HepG2 (cell line): ENCODE measurements around the gene CBFA2T2. TPM values are rescaled to one million over a fixed set of nuclear protein-coding genes. Genes with fewer than 3 reads are reported as not detected.

Experiments used
- ATRX ChIP-seq: sonication (generic); formaldehyde crosslinking; IDR thresholded peaks from 2 replicates; pipeline ENCODE4 v1.4.0; 2020; ENCODE audit warnings: missing genetic modification reagents, borderline replicate concordance
- BCL3 ChIP-seq: sonication (generic); formaldehyde crosslinking; IDR thresholded peaks from 2 replicates; pipeline ENCODE4 v1.5.1; 2020; ENCODE audit warnings: mild to moderate bottlenecking, missing genetic modification reagents, moderate library complexity
- FIP1L1 ChIP-seq: fragments of 200-400 bp; formaldehyde crosslinking; IDR thresholded peaks from 2 replicates; pipeline ENCODE4 v1.6.1; 2018; ENCODE audit warnings: low read depth, mild to moderate bottlenecking, low read length, moderate library complexity, borderline replicate concordance; ENCODE audit not compliant: insufficient read depth
- HMG20B ChIP-seq: conservative IDR thresholded peaks from 2 replicates; pipeline ENCODE4 v1.6.1; 2016; ENCODE audit warnings: missing genetic modification reagents, missing compliant biosample characterization
- IKZF5 ChIP-seq: IDR thresholded peaks from 2 replicates; pipeline ENCODE4 v1.6.1; 2018; ENCODE audit warnings: missing genetic modification reagents, mild to moderate bottlenecking, missing compliant biosample characterization
- JUN ChIP-seq: sonication (generic); formaldehyde crosslinking; IDR thresholded peaks from 2 replicates; pipeline ENCODE4 v1.4.0; 2020; ENCODE audit warnings: mild to moderate bottlenecking, missing genetic modification reagents
- KDM6A ChIP-seq: IDR thresholded peaks from 2 replicates; pipeline ENCODE4 v1.6.1; 2016; ENCODE audit warnings: low read depth
- NCOA2 ChIP-seq: sonication (generic); formaldehyde crosslinking; IDR thresholded peaks from 2 replicates; pipeline ENCODE4 v1.8.0; 2022; ENCODE audit warnings: inconsistent platforms
- NR1H2 ChIP-seq: sonication (generic); formaldehyde crosslinking; IDR thresholded peaks from 2 replicates; pipeline ENCODE4 v1.8.1; 2022; ENCODE audit warnings: low read depth, missing genetic modification reagents, borderline replicate concordance
- PAXIP1 ChIP-seq: sonication (generic); formaldehyde crosslinking; conservative IDR thresholded peaks from 2 replicates; pipeline ENCODE4 v1.4.0; 2020; ENCODE audit warnings: mild to moderate bottlenecking, missing genetic modification reagents, moderate library complexity
- RBFOX2 ChIP-seq: fragments of 200-400 bp; formaldehyde crosslinking; IDR thresholded peaks from 2 replicates; pipeline ENCODE4 v1.6.1; 2017; ENCODE audit warnings: low read depth, mild to moderate bottlenecking, low read length
- TP53 ChIP-seq: sonication (generic); formaldehyde crosslinking; conservative IDR thresholded peaks from 2 replicates; pipeline ENCODE4 v1.4.0; 2020; ENCODE audit warnings: missing genetic modification reagents
- ZNF644 ChIP-seq: IDR thresholded peaks from 2 replicates; pipeline ENCODE4 v1.6.1; 2016; ENCODE audit warnings: low read depth
- ZNF737 ChIP-seq: sonication (generic); formaldehyde crosslinking; IDR thresholded peaks from 2 replicates; pipeline ENCODE4 v1.5.0; 2020; ENCODE audit warnings: missing genetic modification reagents, mild to moderate bottlenecking, borderline replicate concordance
- ZNF776 ChIP-seq: sonication (generic); formaldehyde crosslinking; IDR thresholded peaks from 2 replicates; pipeline ENCODE4 v1.4.0; 2020; ENCODE audit warnings: mild to moderate bottlenecking, missing genetic modification reagents
- polyA plus RNA-seq, 8 experiments: library from polyadenylated mRNA; depleted of rRNA in 3 of 8; stranded (reverse) in 7 of 8; unstranded in 1 of 8; fragments of >200 nt; fragmentation: Illumina TruSeq in 4 of 8; extraction: Trizol in 4 of 8; gene quantifications; 2 replicates each; pipeline versions ENCODE4 v1.2.1 to v1.2.3, GENCODE V29; 2011 to 2016; ENCODE audit warnings: low read depth in 4 of 8, missing spikeins in 1 of 8, mixed read lengths in 1 of 8; ENCODE audit not compliant: insufficient read depth in 1 of 8
- total RNA-seq, 5 experiments: library from RNA; depleted of rRNA; stranded (reverse); fragments of >200 nt; fragmentation: Illumina TruSeq; extraction: Trizol; gene quantifications; 2 replicates each; pipeline ENCODE4 v1.2.3, GENCODE V29; 2016; ENCODE audit warnings: low read depth in 1 of 5
- TF ChIP-seq, protein P1 (sequence below), 2 experiments: IDR thresholded peaks; 2 replicates each; pipeline ENCODE4 v1.6.1; 2011 to 2012; ENCODE audit warnings: low read length in 2 of 2, borderline replicate concordance in 1 of 2, low read depth in 1 of 2, mild to moderate bottlenecking in 1 of 2, moderate library complexity in 1 of 2

The CBFA2T2 gene
- total and polyA plus RNA-seq, 2 of the 13 experiments (the other 11 are each of a cell fraction or from before 2014, with no cell fraction given): 6.3 to 21.2 TPM

- TF ChIP-seq PAXIP1 (peak; percentile 53), IKZF5 (CRISPR knock-in tag) (peak; percentile 87), ATRX (CRISPR knock-in tag) (no peak), ZNF644 (CRISPR knock-in tag) (no peak), ZNF776 (CRISPR knock-in tag) (peak; percentile 89; the same call in 1 of the 2 replicates), TP53 (CRISPR knock-in tag) (peak; percentile 32; the same call in 1 of the 2 replicates), RBFOX2 (peak; percentile 99), KDM6A (CRISPR knock-in tag) (no peak), NR1H2 (CRISPR knock-in tag) (no peak), HMG20B (CRISPR knock-in tag) (no peak), FIP1L1 (no peak), JUN (CRISPR knock-in tag) (no peak), ZNF737 (CRISPR knock-in tag) (peak; percentile 78; the same call in 1 of the 2 replicates), BCL3 (CRISPR knock-in tag) (peak; percentile 92), NCOA2 (CRISPR knock-in tag) (no peak; the same call in none of the 2 replicates)
- TF ChIP-seq, protein P1, sequence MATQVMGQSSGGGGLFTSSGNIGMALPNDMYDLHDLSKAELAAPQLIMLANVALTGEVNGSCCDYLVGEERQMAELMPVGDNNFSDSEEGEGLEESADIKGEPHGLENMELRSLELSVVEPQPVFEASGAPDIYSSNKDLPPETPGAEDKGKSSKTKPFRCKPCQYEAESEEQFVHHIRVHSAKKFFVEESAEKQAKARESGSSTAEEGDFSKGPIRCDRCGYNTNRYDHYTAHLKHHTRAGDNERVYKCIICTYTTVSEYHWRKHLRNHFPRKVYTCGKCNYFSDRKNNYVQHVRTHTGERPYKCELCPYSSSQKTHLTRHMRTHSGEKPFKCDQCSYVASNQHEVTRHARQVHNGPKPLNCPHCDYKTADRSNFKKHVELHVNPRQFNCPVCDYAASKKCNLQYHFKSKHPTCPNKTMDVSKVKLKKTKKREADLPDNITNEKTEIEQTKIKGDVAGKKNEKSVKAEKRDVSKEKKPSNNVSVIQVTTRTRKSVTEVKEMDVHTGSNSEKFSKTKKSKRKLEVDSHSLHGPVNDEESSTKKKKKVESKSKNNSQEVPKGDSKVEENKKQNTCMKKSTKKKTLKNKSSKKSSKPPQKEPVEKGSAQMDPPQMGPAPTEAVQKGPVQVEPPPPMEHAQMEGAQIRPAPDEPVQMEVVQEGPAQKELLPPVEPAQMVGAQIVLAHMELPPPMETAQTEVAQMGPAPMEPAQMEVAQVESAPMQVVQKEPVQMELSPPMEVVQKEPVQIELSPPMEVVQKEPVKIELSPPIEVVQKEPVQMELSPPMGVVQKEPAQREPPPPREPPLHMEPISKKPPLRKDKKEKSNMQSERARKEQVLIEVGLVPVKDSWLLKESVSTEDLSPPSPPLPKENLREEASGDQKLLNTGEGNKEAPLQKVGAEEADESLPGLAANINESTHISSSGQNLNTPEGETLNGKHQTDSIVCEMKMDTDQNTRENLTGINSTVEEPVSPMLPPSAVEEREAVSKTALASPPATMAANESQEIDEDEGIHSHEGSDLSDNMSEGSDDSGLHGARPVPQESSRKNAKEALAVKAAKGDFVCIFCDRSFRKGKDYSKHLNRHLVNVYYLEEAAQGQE (IDR thresholded peaks at IDR 0.05; ENCODE audit: borderline replicate concordance in 1 of 2, low read depth in 1 of 2, low read length in 2 of 2): peak in 1 of 2 experiments; percentile 21; a peak in 1 of 4 replicates
Measured at GRCh38 chr20:33663161-33664084, 173.5 kb downstream of the CBFA2T2 start (continued).
